Panc1 (cell line): ENCODE data around the gene NMUR1. TPM values are rescaled to one million over a fixed set of nuclear protein-coding genes. Genes with fewer than 3 reads are reported as not detected.
A peak's percentile ranks its signal among the peaks of the same experiment; 100 is the strongest.

Source experiments
- ATAC-seq: fragments of 200-7000 bp; cut with Tn5 transposase; 2 replicates; pipeline ENCODE4 v1.9.1; 2020; ENCODE audit warnings: mild to moderate bottlenecking, moderate library complexity
- BruUV-seq: library from RNA; stranded (reverse); fragments of 400-500 nt; replicated peaks from 2 replicates; lab custom pipeline; 2021; lab: Mats Ljungman, UMichigan
- CTCF ChIA-PET: fragments of 300-600 bp; sonication (Branson Sonifier 250); formaldehyde crosslinking; loops from one replicate; lab custom pipeline; 2022; ENCODE audit warnings: antibody characterized with exemption; lab: Charles Lee
- POLR2A ChIA-PET: fragments of 300-600 bp; sonication (Branson Sonifier 250); formaldehyde crosslinking; loops from one replicate; lab custom pipeline; 2022; ENCODE audit warnings: antibody characterized with exemption; lab: Charles Lee
- DNase-seq: peaks from one replicate; pipeline ENCODE4 v3.0.0-alpha.2; 2010; ENCODE audit warnings: low read depth, low spot score
- H3K27ac ChIP-seq: 2 replicates; pipeline ENCODE4 v1.5.1; 2011; ENCODE audit warnings: mild to moderate bottlenecking, low read length, inconsistent platforms
- H3K27me3 ChIP-seq: fragments of 200-500 bp; sonication (Bioruptor generic); 2 replicates; pipeline ENCODE4 v1.6.0; 2014; ENCODE audit warnings: low read length, inconsistent platforms; ENCODE audit not compliant: control insufficient read depth, insufficient read depth
- H3K36me3 ChIP-seq: fragments of 200-500 bp; sonication (Bioruptor generic); 2 replicates; pipeline ENCODE4 v1.5.1; 2014; ENCODE audit warnings: inconsistent platforms, mild to moderate bottlenecking, low read length, moderate library complexity; ENCODE audit not compliant: control insufficient read depth, insufficient read depth
- H3K4me1 ChIP-seq: 2 replicates; pipeline ENCODE4 v1.5.1; 2011; ENCODE audit warnings: inconsistent platforms, mild to moderate bottlenecking, low read length, moderate library complexity; ENCODE audit not compliant: control insufficient read depth, insufficient read depth
- H3K4me3 ChIP-seq, 2 experiments: 2 replicates each; pipeline ENCODE4 v1.5.1; 2011 to 2012; ENCODE audit warnings: low read depth in 2 of 2, low read length in 2 of 2, mild to moderate bottlenecking in 2 of 2, inconsistent platforms in 1 of 2, moderate library complexity in 1 of 2
- H3K9me3 ChIP-seq: fragments of 200-500 bp; sonication (Bioruptor generic); 2 replicates; pipeline ENCODE4 v1.5.1; 2014; ENCODE audit warnings: low read depth, mild to moderate bottlenecking, inconsistent platforms, low read length, moderate library complexity; ENCODE audit not compliant: control insufficient read depth, insufficient read depth
- CTCF ChIP-seq: fragments of 450-650 bp; IDR thresholded peaks from 2 replicates; pipeline ENCODE4 v1.5.1; 2017; ENCODE audit warnings: mild to moderate bottlenecking
- POLR2AphosphoS5 ChIP-seq: IDR thresholded peaks from 2 replicates; pipeline ENCODE4 v1.6.1; 2012; ENCODE audit warnings: mild to moderate bottlenecking, low read depth, low read length, moderate library complexity
- SIN3A ChIP-seq: IDR thresholded peaks from 2 replicates; pipeline ENCODE4 v1.6.1; 2012; ENCODE audit warnings: low read depth, mild to moderate bottlenecking, low read length, moderate library complexity, borderline replicate concordance; ENCODE audit not compliant: insufficient read depth
- TCF7L2 ChIP-seq: IDR thresholded peaks from 2 replicates; pipeline ENCODE4 v1.6.1; 2011; ENCODE audit warnings: mild to moderate bottlenecking, low read depth, low read length, inconsistent platforms
- in situ Hi-C: cut with HindIII; loops from 2 replicates; pipeline ENCODE4 v1.10.0; 2016; ENCODE audit warnings: low sequenced_read_pairs, low pct_unique_long_range_greater_than_20kb
- intact Hi-C: fragments of 100-400 bp; cut with micrococcal nuclease; formaldehyde crosslinking; loops from one replicate; pipeline ENCODE4 v1.10.0; 2022; ENCODE audit not compliant: unreplicated experiment
- total RNA-seq: library from RNA; stranded (reverse); gene quantifications from one replicate; pipeline ENCODE4 v1.2.1, GENCODE V29; 2021; ENCODE audit not compliant: unreplicated experiment
- TF ChIP-seq, protein P1 (sequence below), 2 experiments: IDR thresholded peaks; 2 replicates each; pipeline ENCODE4 v1.6.1; 2011 to 2012; ENCODE audit warnings: low read depth in 2 of 2, control low read depth in 1 of 2, low read length in 1 of 2, mild to moderate bottlenecking in 1 of 2, moderate library complexity in 1 of 2; ENCODE audit not compliant: insufficient read depth in 1 of 2

Gene NMUR1
- total RNA-seq, 1 experiment from 2014 or later = 0.28 TPM

GRCh38 chr2:231552752-231553151, 22.5 kb upstream of the NMUR1 start:
- DNase-seq (no peak), ATAC-seq (no peak)
- in situ Hi-C loops = no loop called here
- TF ChIP-seq SIN3A (no peak), POLR2AphosphoS5 (no peak), TCF7L2 (no peak), CTCF (no peak)
- TF ChIP-seq, protein P1, sequence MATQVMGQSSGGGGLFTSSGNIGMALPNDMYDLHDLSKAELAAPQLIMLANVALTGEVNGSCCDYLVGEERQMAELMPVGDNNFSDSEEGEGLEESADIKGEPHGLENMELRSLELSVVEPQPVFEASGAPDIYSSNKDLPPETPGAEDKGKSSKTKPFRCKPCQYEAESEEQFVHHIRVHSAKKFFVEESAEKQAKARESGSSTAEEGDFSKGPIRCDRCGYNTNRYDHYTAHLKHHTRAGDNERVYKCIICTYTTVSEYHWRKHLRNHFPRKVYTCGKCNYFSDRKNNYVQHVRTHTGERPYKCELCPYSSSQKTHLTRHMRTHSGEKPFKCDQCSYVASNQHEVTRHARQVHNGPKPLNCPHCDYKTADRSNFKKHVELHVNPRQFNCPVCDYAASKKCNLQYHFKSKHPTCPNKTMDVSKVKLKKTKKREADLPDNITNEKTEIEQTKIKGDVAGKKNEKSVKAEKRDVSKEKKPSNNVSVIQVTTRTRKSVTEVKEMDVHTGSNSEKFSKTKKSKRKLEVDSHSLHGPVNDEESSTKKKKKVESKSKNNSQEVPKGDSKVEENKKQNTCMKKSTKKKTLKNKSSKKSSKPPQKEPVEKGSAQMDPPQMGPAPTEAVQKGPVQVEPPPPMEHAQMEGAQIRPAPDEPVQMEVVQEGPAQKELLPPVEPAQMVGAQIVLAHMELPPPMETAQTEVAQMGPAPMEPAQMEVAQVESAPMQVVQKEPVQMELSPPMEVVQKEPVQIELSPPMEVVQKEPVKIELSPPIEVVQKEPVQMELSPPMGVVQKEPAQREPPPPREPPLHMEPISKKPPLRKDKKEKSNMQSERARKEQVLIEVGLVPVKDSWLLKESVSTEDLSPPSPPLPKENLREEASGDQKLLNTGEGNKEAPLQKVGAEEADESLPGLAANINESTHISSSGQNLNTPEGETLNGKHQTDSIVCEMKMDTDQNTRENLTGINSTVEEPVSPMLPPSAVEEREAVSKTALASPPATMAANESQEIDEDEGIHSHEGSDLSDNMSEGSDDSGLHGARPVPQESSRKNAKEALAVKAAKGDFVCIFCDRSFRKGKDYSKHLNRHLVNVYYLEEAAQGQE (IDR thresholded peaks at IDR 0.05; ENCODE audit: insufficient read depth in 1 of 2, low read depth in 2 of 2, low read length in 1 of 2) = no peak
- intact Hi-C loops = no loop called here
- ChIA-PET CTCF (interaction anchor here (0.9 kb wide), 1 partner anchor 11 kb away, joined by 3 read pairs; no protein-coding TSS in a partner anchor), POLR2A (interaction anchor here (1.0 kb wide), 1 partner anchor 162 kb away, joined by 3 read pairs; no protein-coding TSS in a partner anchor)
- no TSS peak for BruUV-seq
- H3K4me3 ChIP-seq = no peak overlapping the region
- H3K9me3 ChIP-seq = peaks cover 15% of the 10 kb centered on the region; the same call in 1 of the 2 replicates
- H3K27ac ChIP-seq = no peak overlapping the region
- no peaks in the 10 kb centered on the region for H3K27me3 ChIP-seq
- no peaks in the 10 kb centered on the region for H3K36me3 ChIP-seq
- no peaks in the 10 kb centered on the region; the same call in none of the 2 replicates for H3K4me1 ChIP-seq

GRCh38 chr2:231549446-231550239, 19.4 kb upstream of the NMUR1 start:
- 0 out of 2 replicates have a peak, but pooled peaks have one; percentile 8 for ATAC-seq
- no peak for DNase-seq
- ChIA-PET POLR2A (no interaction called here), CTCF (interaction anchor here (0.5 to 0.9 kb wide), 2 partner anchors 9 to 12 kb away, joined by 3 to 5 read pairs; no protein-coding TSS in a partner anchor)
- no peaks in the 10 kb centered on the region for H3K27me3 ChIP-seq
- no peaks in the 10 kb centered on the region for H3K36me3 ChIP-seq
- no peak for TF ChIP-seq POLR2AphosphoS5
- TF ChIP-seq TCF7L2 = no peak
- no peak for TF ChIP-seq CTCF
- TF ChIP-seq SIN3A = no peak
- TF ChIP-seq, protein P1 (IDR thresholded peaks at IDR 0.05; ENCODE audit: insufficient read depth in 1 of 2, low read depth in 2 of 2, low read length in 1 of 2) = no peak
- intact Hi-C loops (no loop called here), in situ Hi-C loops (no loop called here)
- H3K4me3 ChIP-seq = no peak overlapping the region
- BruUV-seq = no TSS peak
- H3K4me1 ChIP-seq = peaks cover 8% of the 10 kb centered on the region; the same call in 1 of the 2 replicates
- peaks cover 15% of the 10 kb centered on the region; the same call in 1 of the 2 replicates for H3K9me3 ChIP-seq
- no peak overlapping the region for H3K27ac ChIP-seq
